Hindlimb muscle (tissue), 1 donor: ENCODE measurements around the gene ABHD5. TPM values are rescaled to one million over a fixed set of nuclear protein-coding genes. Genes with fewer than 3 reads are reported as not detected.

Source experiments
- polyA plus RNA-seq: library from polyadenylated mRNA; unstranded; fragments of 120-200 nt; gene quantifications from one replicate; pipeline ENCODE4 v1.2.1, GENCODE V29; 2013; ENCODE audit not compliant: insufficient read length

The ABHD5 gene
- polyA plus RNA-seq, 1 donor = 9.5 TPM

Other genes with a start within 250 kb of the ABHD5 start
- 15.4 TPM for gene ANO10, start 68.9 kb upstream of the ABHD5 start, polyA plus RNA-seq